Endothelial cell of umbilical vein (primary cell): Measurements from ENCODE around the gene YTHDF1. TPM values are rescaled to one million over a fixed set of nuclear protein-coding genes. Genes with fewer than 3 reads are reported as not detected.

Experiments used
- BruUV-seq: library from RNA; stranded (reverse); fragments of 400-500 nt; replicated peaks from 2 replicates; lab custom pipeline; 2021; lab: Mats Ljungman, UMichigan
- CTCF ChIA-PET: fragments of 300-600, 350-600 bp; sonication (Branson Sonifier 250); formaldehyde crosslinking; loops from one replicate; lab custom pipeline; 2021; ENCODE audit warnings: antibody characterized with exemption, inconsistent platforms; lab: Charles Lee
- POLR2A ChIA-PET: fragments of 300-600, 350-600 bp; sonication (Branson Sonifier 250); formaldehyde crosslinking; loops from one replicate; lab custom pipeline; 2021; ENCODE audit warnings: antibody characterized with exemption, inconsistent platforms; lab: Charles Lee
- DNase-seq: peaks from one replicate; pipeline ENCODE4 v3.0.0-alpha.2; 2011; ENCODE audit warnings: low read depth, low spot score
- FAIRE-seq: peaks from 2 replicates; lab custom pipeline; 2011; peaks lifted over from hg19 to GRCh38; lab: Jason Lieb, UNC
- H2AFZ ChIP-seq: 2 replicates; pipeline ENCODE4 v1.6.0; 2012; ENCODE audit warnings: low read depth, low read length, control low read depth, inconsistent platforms
- H3K27ac ChIP-seq: 2 replicates; pipeline ENCODE4 v1.5.1; 2011; ENCODE audit warnings: low read depth, mild to moderate bottlenecking, control low read depth, low read length, moderate library complexity; ENCODE audit not compliant: insufficient read depth
- H3K27me3 ChIP-seq, 2 experiments: 2 replicates each; pipeline versions ENCODE4 v1.6.0 to v1.6.1; 2011; ENCODE audit warnings: low read length in 2 of 2, mixed read lengths in 1 of 2; ENCODE audit not compliant: control insufficient read depth in 2 of 2, insufficient read depth in 2 of 2
- H3K36me3 ChIP-seq, 2 experiments: 2 replicates in 1 of 2; 3 replicates in 1 of 2; pipeline ENCODE4 v1.5.1; 2011; ENCODE audit warnings: low read length in 2 of 2, mild to moderate bottlenecking in 1 of 2, moderate library complexity in 1 of 2; ENCODE audit not compliant: control insufficient read depth in 2 of 2, insufficient read depth in 2 of 2; ENCODE audit errors: extremely low read depth in 1 of 2
- H3K4me1 ChIP-seq: 3 replicates; pipeline ENCODE4 v1.5.1; 2011; ENCODE audit warnings: mild to moderate bottlenecking, low read length; ENCODE audit not compliant: control insufficient read depth, insufficient read depth; ENCODE audit errors: extremely low read depth
- H3K4me2 ChIP-seq: 2 replicates; pipeline ENCODE4 v1.6.1; 2011; ENCODE audit warnings: low read length, control low read depth, mixed read lengths; ENCODE audit not compliant: insufficient read depth
- H3K4me3 ChIP-seq, 3 experiments: fragments of 200-600 bp in 1 of 3; sonication (generic), shearing (Covaris generic) in 1 of 3; replicated peaks in 1 of 3; 2 replicates each; pipeline ENCODE4 v1.5.1; 2011 to 2016; ENCODE audit warnings: control low read depth in 3 of 3, low read length in 3 of 3, mild to moderate bottlenecking in 2 of 3, inconsistent platforms in 1 of 3, low read depth in 1 of 3, moderate library complexity in 1 of 3; ENCODE audit not compliant: insufficient read depth in 1 of 3
- H3K79me2 ChIP-seq: 2 replicates; pipeline ENCODE4 v1.6.0; 2012; ENCODE audit warnings: low read length, inconsistent platforms; ENCODE audit not compliant: control insufficient read depth, insufficient read depth
- H3K9ac ChIP-seq: replicated peaks from 2 replicates; pipeline ENCODE3; 2011; ENCODE audit warnings: low read length, control low read depth; ENCODE audit not compliant: insufficient read depth; ENCODE audit errors: extremely low read depth
- H3K9me1 ChIP-seq: replicated peaks from 3 replicates; pipeline ENCODE4 v1.6.0; 2011; ENCODE audit warnings: mild to moderate bottlenecking, low read length; ENCODE audit not compliant: control insufficient read depth, insufficient read depth; ENCODE audit errors: extremely low read depth
- H3K9me3 ChIP-seq: replicated peaks from 2 replicates; pipeline ENCODE4 v1.5.1; 2012; ENCODE audit warnings: low read length, inconsistent platforms; ENCODE audit not compliant: control insufficient read depth, insufficient read depth
- H4K20me1 ChIP-seq: replicated peaks from 2 replicates; pipeline ENCODE3; 2011; ENCODE audit warnings: mild to moderate bottlenecking, low read length; ENCODE audit not compliant: control insufficient read depth, insufficient read depth; ENCODE audit errors: extremely low read depth
- EZH2 ChIP-seq: IDR thresholded peaks from 2 replicates; pipeline ENCODE4 v1.6.1; 2012; ENCODE audit warnings: borderline replicate concordance, low read depth, mild to moderate bottlenecking, moderate library complexity, low read length, inconsistent platforms; ENCODE audit not compliant: severe bottlenecking
- FOS ChIP-seq: IDR thresholded peaks from 2 replicates; pipeline ENCODE4 v1.6.1; 2011; ENCODE audit warnings: mild to moderate bottlenecking, low read length, moderate library complexity, borderline replicate concordance; ENCODE audit not compliant: insufficient read depth
- GATA2 ChIP-seq: IDR thresholded peaks from 2 replicates; pipeline ENCODE4 v1.7.0; 2011; ENCODE audit warnings: low read depth, mild to moderate bottlenecking, moderate library complexity, mixed read lengths, low read length; ENCODE audit not compliant: insufficient read length, insufficient read depth
- JUN ChIP-seq: IDR thresholded peaks from 2 replicates; pipeline ENCODE4 v1.6.1; 2011; ENCODE audit warnings: borderline replicate concordance, low read depth; ENCODE audit not compliant: insufficient read length, insufficient read depth
- MYC ChIP-seq: IDR thresholded peaks from one replicate; pipeline ENCODE4 v1.6.1; 2011; ENCODE audit warnings: mild to moderate bottlenecking, low read depth, low read length
- POLR2A ChIP-seq: IDR thresholded peaks from 2 replicates; pipeline ENCODE4 v1.6.1; 2012; ENCODE audit warnings: low read depth, mild to moderate bottlenecking, control low read depth, low read length
- POLR2AphosphoS5 ChIP-seq: IDR thresholded peaks from 2 replicates; pipeline ENCODE4 v1.6.1; 2012; ENCODE audit warnings: low read depth, mild to moderate bottlenecking, control low read depth, low read length, moderate library complexity; ENCODE audit not compliant: insufficient read depth
- dilution Hi-C: fragments of 300-500 bp; cut with MboI; formaldehyde crosslinking; loops from one replicate; pipeline ENCODE4 v1.15.0; 2019; ENCODE audit warnings: low sequenced_read_pairs; ENCODE audit not compliant: extremely low pct_ligation_motif_present
- intact Hi-C: fragments of 100-400 bp; cut with micrococcal nuclease; formaldehyde crosslinking; loops from one replicate; pipeline ENCODE4 v1.10.0; 2022
- polyA plus RNA-seq, 4 experiments: library from polyadenylated mRNA; depleted of rRNA in 3 of 4; stranded (reverse) in 3 of 4; unstranded in 1 of 4; fragments of >200 nt; gene quantifications; 2 replicates each; pipeline versions ENCODE4 v1.2.1 to v1.2.3, GENCODE V29; 2011 to 2012; ENCODE audit warnings: missing spikeins in 1 of 4
- total RNA-seq: library from RNA; stranded (reverse); gene quantifications from 2 replicates; pipeline ENCODE4 v1.2.3, GENCODE V29; 2021
- TF ChIP-seq, protein P1 (sequence below): IDR thresholded peaks from 2 replicates; pipeline ENCODE4 v1.6.1; 2011; ENCODE audit not compliant: insufficient read depth, insufficient read length
- TF ChIP-seq, protein P2 (sequence below), 2 donors: IDR thresholded peaks; 1 replicate in 1 of 2; 2 replicates in 1 of 2; pipeline ENCODE4 v1.5.1; 2011; ENCODE audit warnings: low read length in 2 of 2, mild to moderate bottlenecking in 2 of 2, moderate library complexity in 2 of 2, control low read depth in 1 of 2, inconsistent platforms in 1 of 2, low read depth in 1 of 2; ENCODE audit not compliant: insufficient read depth in 1 of 2; ENCODE audit errors: extremely low read depth in 1 of 2

Gene YTHDF1
- total and polyA plus RNA-seq, 2 donors (not counting 3 experiments of a cell fraction or from before 2014, with no cell fraction given), result 25.2 to 44.4 TPM

DNA sequence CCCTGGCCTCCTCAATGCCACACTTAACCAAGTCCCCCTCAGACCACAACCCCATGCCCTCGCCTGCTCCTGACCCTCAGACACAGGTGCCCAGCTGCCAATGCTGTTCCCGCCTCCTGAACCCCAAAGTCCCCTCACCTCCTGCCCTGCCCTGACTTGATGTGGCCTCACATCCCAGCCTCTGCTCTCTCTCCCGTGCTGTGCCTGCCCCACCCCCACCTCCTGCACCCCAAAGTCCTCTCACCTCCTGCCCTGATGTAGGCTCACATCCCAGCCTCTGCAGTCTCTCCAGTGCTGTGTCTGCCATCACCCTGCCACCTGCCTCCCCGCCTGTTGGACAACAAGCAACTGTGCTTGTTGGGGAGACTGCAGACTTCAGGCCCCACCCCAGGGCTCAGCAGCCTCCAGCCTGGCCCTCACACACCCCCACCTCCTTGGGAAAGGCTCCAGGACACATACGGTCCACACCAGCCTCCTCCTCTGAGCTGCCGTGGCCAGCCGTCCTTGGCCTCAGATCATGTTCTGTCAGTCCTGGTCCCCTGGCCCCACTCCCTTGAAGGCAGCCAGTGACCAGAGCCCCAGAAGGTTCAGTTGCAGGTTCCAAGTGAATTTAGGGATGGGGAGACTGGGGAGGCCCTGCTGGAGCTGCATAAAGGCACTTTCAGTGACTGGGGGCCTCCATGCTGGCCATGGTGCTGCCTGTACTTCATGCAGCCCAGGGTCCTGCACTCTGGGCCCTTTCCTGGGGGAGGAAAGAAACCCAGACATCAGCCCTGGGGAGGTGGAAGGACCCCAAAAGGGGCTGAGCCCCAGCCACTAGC lies 28.4 kb downstream of the YTHDF1 start:
- ChIA-PET CTCF (interaction anchor here (1.0 kb wide), 1 partner anchor 36 kb away, joined by 3 read pairs; no protein-coding TSS in a partner anchor), POLR2A (no interaction called here)
- Histone ChIP-seq H3K9me1 (no peaks in the 10 kb centered on the region), H4K20me1 (no peaks in the 10 kb centered on the region), H3K4me3 (no peak overlapping the region), H3K79me2 (no peaks in the 10 kb centered on the region), H3K9ac (no peak overlapping the region), H3K4me2 (no peak overlapping the region), H3K27ac (no peak overlapping the region), H3K9me3 (no peaks in the 10 kb centered on the region), H3K36me3 (no peaks in the 10 kb centered on the region), H2AFZ (no peak overlapping the region), H3K4me1 (no peaks in the 10 kb centered on the region), H3K27me3 (no peaks in the 10 kb centered on the region)
- DNase-seq (no peak), FAIRE-seq (no peak)
- TF ChIP-seq GATA2 (no peak), POLR2A (no peak), JUN (no peak), MYC (no peak), EZH2 (no peak), FOS (no peak), POLR2AphosphoS5 (no peak)
- TF ChIP-seq, protein P1, sequence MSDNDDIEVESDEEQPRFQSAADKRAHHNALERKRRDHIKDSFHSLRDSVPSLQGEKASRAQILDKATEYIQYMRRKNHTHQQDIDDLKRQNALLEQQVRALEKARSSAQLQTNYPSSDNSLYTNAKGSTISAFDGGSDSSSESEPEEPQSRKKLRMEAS, result no peak
- TF ChIP-seq, protein P2, sequence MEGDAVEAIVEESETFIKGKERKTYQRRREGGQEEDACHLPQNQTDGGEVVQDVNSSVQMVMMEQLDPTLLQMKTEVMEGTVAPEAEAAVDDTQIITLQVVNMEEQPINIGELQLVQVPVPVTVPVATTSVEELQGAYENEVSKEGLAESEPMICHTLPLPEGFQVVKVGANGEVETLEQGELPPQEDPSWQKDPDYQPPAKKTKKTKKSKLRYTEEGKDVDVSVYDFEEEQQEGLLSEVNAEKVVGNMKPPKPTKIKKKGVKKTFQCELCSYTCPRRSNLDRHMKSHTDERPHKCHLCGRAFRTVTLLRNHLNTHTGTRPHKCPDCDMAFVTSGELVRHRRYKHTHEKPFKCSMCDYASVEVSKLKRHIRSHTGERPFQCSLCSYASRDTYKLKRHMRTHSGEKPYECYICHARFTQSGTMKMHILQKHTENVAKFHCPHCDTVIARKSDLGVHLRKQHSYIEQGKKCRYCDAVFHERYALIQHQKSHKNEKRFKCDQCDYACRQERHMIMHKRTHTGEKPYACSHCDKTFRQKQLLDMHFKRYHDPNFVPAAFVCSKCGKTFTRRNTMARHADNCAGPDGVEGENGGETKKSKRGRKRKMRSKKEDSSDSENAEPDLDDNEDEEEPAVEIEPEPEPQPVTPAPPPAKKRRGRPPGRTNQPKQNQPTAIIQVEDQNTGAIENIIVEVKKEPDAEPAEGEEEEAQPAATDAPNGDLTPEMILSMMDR (IDR thresholded peaks at IDR 0.05; ENCODE audit: extremely low read depth in 1 of 2, insufficient read depth in 1 of 2, low read depth in 1 of 2, low read length in 2 of 2), result no peak
- intact Hi-C loops, result no loop called here
- no TSS peak for BruUV-seq
- dilution Hi-C loops, result no loop called here
